GM18868 (cell line): Measurements from ENCODE around the gene PSMB1.
"Not testable (repeated sequence)": the region's sequence is repeated elsewhere in the genome, so short reads cannot be mapped to it uniquely, and the experiment has no call there.

Experiments
- ATAC-seq: cut with Tn5 transposase; IDR thresholded peaks from one replicate; pipeline ENCODE4 v1.9.1; 2021; ENCODE audit warnings: mild to moderate bottlenecking, moderate library complexity; ENCODE audit not compliant: unreplicated experiment

PSMB1 gene

GRCh38 chr6:170504479-170504878, 48.6 kb downstream of the PSMB1 start:
- ATAC-seq, result no peak

DNA sequence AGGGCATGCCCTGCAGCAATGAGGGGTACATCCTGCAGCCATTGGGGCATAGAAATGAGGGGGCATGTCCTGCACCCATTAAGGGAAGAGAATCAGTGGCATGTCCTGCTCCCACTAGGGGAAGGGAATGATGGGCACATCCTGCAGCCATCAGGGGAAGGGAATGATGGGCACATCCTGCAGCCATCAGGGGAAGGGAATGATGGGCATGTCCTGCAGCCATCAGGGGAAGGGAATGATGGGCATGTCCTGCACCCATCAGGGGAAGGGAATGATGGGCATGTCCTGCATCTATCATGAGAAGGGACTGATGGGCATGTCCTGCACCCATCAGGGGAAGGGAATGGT, 49.7 kb downstream of the PSMB1 start:
- ATAC-seq, result no peak

DNA sequence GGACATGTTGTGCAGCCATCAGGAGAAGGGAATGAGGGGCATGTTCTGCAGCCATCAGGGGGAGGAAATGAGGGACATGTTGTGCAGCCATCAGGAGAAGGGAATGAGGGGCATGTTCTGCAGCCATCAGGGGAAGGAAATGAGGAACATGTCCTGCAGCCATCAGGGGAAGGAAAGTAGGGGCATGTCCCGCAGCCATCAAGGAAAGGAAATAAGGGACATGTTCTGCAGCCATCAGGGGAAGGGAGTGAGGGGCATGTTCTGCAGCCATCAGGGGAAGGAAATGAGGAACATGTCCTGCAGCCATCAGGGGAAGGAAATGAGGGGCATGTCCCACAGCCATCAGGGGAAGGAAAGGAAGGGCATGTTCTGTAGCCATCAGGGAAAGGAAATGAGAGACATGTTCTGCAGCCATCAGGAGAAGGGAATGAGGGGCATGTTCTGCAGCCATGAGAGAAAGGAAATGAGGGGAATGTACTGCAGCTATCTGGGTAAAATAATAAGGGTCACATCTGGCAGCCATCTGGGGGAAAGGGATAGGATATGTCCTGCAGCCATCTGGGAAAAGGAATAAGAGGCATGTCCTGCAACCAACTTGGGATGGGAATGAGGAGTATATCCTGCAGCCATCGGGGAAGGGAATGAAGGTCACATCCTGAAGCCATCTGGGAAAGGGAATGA, 50.2 kb downstream of the PSMB1 start:
- ATAC-seq, result not testable (repeated sequence)

DNA sequence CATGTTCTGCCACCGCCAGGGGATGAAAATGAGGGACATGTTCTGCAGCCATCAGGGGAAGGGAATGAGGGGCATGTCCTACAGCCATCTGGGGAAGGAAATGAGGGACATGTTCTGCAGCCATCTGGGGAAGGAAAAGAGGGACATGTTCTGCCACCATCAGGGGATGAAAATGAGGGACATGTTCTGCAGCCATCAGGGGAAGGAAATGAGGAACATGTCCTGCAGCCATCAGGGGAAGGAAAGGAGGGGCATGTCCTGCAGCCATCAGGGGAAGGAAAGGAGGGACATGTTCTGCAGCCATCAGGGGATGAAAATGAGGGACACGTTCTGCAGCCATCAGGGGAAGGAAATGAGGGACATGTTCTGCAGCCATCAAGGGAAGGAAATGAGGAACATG, 50.8 kb downstream of the PSMB1 start:
- not testable (repeated sequence) for ATAC-seq

DNA sequence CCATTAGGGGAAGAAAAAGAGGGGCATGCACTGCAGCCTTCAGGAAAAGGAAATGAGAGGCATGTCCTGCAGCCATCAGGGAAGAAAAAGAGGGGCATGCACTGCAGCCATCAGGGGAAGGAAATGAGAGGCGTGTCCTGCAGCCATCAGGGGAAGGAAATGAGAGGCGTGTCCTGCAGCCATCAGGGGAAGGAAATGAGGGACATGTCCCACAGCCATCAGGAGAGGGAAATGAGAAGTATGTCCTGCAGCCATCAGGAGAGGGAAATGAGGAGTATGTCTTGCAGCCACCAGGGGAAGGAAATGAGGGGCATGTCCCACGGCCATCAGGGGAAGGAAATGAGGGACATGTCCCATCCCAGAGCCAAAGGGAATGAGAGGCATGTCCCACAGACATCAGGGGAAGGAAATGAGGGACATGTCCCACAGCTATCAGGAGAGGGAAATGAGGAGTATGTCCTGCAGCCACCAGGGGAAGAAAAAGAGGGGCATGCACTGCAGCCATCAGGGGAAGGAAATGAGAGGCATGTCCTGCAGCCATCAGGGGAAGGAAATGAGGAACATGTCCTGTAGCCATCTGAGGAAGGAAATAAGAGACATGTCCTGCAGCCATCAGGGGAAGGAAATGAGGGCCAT, 52.0 kb downstream of the PSMB1 start:
- ATAC-seq, result no peak

DNA sequence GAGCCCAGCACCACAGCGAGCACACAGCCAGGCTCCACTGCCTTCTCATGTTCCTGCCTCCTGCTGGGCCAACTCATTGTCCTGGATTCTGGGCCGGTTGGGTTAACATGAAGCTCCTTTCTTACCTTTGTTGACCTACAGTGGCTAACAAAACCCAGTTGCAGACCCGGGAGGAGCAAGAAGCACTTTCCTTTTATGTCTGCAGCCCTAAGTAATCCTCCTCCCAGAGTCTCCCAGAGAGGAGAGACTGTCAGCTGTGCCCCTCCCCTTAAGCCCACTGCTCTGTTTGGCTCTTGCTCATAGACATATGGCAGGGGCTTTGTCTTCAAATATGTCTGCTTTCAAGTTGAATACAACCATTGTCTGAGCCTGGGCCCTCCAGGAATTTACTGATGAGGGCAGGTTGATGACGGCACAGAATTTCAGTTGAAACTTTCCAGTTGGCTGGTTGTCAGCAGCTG, 55.2 kb downstream of the PSMB1 start:
- ATAC-seq, result no peak

- ATAC-seq, result no peak
These were observed 59.8 kb downstream of the PSMB1 start for GRCh38 chr6:170493354-170493753.

DNA sequence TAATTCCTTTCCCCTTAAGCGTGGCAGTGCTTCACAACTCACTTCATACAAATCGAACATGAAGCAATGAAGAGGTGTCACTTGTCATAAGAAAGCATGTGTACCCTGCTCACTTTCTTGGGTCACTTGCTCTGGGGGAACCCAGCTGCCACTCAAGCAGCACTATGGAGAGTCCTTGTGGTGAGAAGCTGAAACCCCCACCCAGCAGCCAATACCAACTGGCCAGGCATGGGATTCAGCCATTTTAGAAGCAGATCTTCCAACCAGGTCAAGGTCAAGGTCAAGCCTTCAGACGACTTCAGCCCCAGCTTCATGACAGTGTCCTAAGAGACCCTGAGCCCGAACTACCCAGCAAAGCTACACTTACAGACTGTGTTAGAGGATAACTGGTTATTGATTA, 62.8 kb downstream of the PSMB1 start:
- no peak for ATAC-seq

DNA sequence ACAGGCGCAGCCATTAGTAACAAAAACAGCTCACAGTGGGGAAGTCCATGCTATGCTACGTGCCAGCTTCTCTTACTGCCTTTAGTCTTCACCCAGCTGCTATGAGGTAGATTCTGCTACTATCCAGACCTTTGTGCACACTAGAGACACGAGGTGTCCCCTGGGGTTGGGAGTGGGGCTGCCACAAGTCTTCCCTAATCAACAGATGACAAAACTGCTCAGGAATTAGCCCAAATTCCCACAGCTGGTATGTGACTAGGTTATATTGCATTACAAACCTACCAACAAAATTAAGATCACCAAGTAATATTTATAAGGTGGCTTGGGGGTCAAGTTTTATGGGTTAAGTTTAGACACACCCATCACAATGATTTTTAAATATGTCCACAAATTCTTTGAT, 63.3 kb downstream of the PSMB1 start:
- no peak for ATAC-seq

- no peak for ATAC-seq
These were observed 65.3 kb downstream of the PSMB1 start for GRCh38 chr6:170487707-170488329.

- no peak for ATAC-seq
These were observed 67.9 kb downstream of the PSMB1 start for GRCh38 chr6:170485159-170485558.
